ENCODE results near the gene GBX1.

Gene GBX1

GRCh38 chr7:151188252-151188542, 20.7 kb upstream of the GBX1 start:
- TF ChIP-seq, protein P1, sequence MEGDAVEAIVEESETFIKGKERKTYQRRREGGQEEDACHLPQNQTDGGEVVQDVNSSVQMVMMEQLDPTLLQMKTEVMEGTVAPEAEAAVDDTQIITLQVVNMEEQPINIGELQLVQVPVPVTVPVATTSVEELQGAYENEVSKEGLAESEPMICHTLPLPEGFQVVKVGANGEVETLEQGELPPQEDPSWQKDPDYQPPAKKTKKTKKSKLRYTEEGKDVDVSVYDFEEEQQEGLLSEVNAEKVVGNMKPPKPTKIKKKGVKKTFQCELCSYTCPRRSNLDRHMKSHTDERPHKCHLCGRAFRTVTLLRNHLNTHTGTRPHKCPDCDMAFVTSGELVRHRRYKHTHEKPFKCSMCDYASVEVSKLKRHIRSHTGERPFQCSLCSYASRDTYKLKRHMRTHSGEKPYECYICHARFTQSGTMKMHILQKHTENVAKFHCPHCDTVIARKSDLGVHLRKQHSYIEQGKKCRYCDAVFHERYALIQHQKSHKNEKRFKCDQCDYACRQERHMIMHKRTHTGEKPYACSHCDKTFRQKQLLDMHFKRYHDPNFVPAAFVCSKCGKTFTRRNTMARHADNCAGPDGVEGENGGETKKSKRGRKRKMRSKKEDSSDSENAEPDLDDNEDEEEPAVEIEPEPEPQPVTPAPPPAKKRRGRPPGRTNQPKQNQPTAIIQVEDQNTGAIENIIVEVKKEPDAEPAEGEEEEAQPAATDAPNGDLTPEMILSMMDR (IDR thresholded peaks at IDR 0.05; ENCODE audit: low read depth, low read length, missing control alignments), result no peak
- H3K4me3 ChIP-seq (replicated peaks; ENCODE audit: low read depth, low read length), result no peak overlapping the region
- no peak for DNase-seq (ENCODE audit: extremely low read depth, low read depth)

GRCh38 chr7:151187409-151188251, 20.1 kb upstream of the GBX1 start:
- no peak overlapping the region for H3K4me3 ChIP-seq (replicated peaks; ENCODE audit: low read depth, low read length)
- DNase-seq (ENCODE audit: extremely low read depth, low read depth), result no peak
- TF ChIP-seq, protein P1 (IDR thresholded peaks at IDR 0.05; ENCODE audit: low read depth, low read length, missing control alignments), result no peak

GRCh38 chr7:151186640-151187408, 19.3 kb upstream of the GBX1 start, which contains the start of gene ASB10:
Gene ASB10, minus strand, starts transcription at chr7:151187250. Its CDS starts 120 bp downstream, at chr7:151187130.
- no peak for DNase-seq (ENCODE audit: extremely low read depth, low read depth)
- TF ChIP-seq, protein P1 (IDR thresholded peaks at IDR 0.05; ENCODE audit: low read depth, low read length, missing control alignments), result no peak
- H3K4me3 ChIP-seq (replicated peaks; ENCODE audit: low read depth, low read length), result no peak within 1 kb of the TSS

DNA sequence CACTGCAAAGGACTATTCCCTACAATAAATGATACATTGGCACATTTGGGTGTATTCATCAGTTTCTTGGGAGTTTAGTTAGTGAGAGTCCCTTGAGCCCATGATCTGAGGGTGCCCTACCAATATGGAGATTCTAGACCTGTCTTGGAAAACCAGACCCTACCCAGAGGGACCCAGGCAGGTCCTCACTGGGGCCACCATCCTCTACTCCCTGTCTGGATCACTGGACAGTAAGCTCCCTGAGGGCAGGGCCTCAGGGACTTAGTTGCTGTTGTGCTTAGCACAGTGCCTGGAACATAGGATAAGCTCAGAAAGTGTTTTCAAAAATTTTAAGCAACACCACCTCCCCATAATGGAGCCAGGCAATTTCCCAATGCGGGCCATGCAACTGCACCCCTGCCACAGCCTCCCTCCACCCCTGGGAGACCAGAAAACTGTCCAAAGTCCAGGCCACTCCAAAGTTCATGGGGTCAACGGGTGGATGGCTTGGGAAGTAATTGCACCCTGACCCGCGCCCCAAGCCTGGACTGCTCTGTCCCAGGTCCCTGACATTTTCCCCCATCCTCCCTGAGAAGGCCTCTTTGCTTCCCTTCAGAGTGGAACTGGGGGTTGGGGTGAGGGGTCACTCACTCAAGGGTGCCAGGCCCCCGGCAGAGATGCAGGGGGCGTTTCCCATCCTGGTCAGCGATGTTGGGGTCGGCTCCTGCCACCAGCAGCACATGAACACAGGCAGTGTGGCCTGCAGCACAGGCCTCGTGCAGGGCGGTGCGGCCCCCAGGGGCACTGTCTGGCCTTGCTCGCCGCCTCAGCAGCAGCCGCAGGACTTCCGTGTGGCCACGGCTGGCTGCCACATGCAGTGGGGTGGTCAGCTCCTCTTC, 18.5 kb upstream of the GBX1 start:
- no peak for DNase-seq (ENCODE audit: extremely low read depth, low read depth)
- TF ChIP-seq, protein P1 (IDR thresholded peaks at IDR 0.05; ENCODE audit: low read depth, low read length, missing control alignments), result no peak

GRCh38 chr7:151181011-151181431, 13.5 kb upstream of the GBX1 start:
- H3K4me3 ChIP-seq (replicated peaks; ENCODE audit: low read depth, low read length), result no peak overlapping the region
- DNase-seq (ENCODE audit: extremely low read depth, low read depth), result no peak
- TF ChIP-seq, protein P1 (IDR thresholded peaks at IDR 0.05; ENCODE audit: low read depth, low read length, missing control alignments), result no peak

More for the DNA sequence above, 18.5 kb upstream of the GBX1 start:
- H3K4me3 ChIP-seq (replicated peaks; ENCODE audit: low read depth, low read length), result no peak overlapping the region

GRCh38 chr7:151179946-151180345, 12.5 kb upstream of the GBX1 start:
- H3K4me3 ChIP-seq (replicated peaks; ENCODE audit: low read depth, low read length), result no peak overlapping the region
- no peak for DNase-seq (ENCODE audit: extremely low read depth, low read depth)
- TF ChIP-seq, protein P1 (IDR thresholded peaks at IDR 0.05; ENCODE audit: low read depth, low read length, missing control alignments), result no peak
